BE2C (cell line): ENCODE results near the gene IQSEC1.

ENCODE experiments used
- DNase-seq: peaks from one replicate; pipeline ENCODE4 v3.0.0-alpha.2; 2020
- H3K27me3 ChIP-seq: fragments of 250-450 bp; sonication (Bioruptor Pico); 2 replicates; pipeline ENCODE4 v1.5.1; 2020; ENCODE audit warnings: mild to moderate bottlenecking
- H3K36me3 ChIP-seq: fragments of 250-450 bp; sonication (Bioruptor Pico); 2 replicates; pipeline ENCODE4 v1.5.1; 2020; ENCODE audit warnings: mild to moderate bottlenecking
- H3K4me1 ChIP-seq: fragments of 250-450 bp; sonication (Bioruptor Pico); 2 replicates; pipeline ENCODE4 v1.5.1; 2020
- H3K4me3 ChIP-seq: 2 replicates; pipeline ENCODE4 v1.5.1; 2011; ENCODE audit warnings: low read depth, low read length
- H3K9me3 ChIP-seq: fragments of 250-450 bp; sonication (Bioruptor Pico); 2 replicates; pipeline ENCODE4 v1.5.1; 2020
- TF ChIP-seq, protein P1 (sequence below): IDR thresholded peaks from 2 replicates; pipeline ENCODE4 v1.5.1; 2012; ENCODE audit warnings: mild to moderate bottlenecking, low read depth, low read length

Gene IQSEC1

DNA sequence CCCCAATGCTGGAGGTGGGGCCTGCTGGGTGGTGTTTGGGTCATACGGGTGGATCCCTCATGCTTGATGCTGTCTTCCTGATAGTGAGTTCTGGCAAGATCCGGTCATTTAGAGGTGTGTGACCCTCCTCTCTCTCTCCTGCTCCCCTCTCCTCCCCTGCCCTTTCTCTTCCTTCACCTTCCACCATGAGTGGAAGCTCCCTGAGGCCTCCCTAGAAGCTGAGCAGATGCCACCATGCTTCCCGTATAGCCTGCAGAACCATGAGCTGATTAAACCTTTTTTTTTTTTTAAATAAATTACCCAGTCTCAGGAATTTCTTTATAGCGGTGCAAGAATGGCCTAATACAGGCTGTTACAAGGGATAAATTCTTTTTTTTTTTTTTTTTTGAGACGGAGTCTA lies 36.3 kb upstream of the IQSEC1 start:
- no peaks in the 10 kb centered on the region for H3K9me3 ChIP-seq
- H3K36me3 ChIP-seq = no peaks in the 10 kb centered on the region
- H3K4me1 ChIP-seq = no peaks in the 10 kb centered on the region
- no peaks in the 10 kb centered on the region for H3K27me3 ChIP-seq
- H3K4me3 ChIP-seq = no peak overlapping the region
- DNase-seq = no peak
- TF ChIP-seq, protein P1, sequence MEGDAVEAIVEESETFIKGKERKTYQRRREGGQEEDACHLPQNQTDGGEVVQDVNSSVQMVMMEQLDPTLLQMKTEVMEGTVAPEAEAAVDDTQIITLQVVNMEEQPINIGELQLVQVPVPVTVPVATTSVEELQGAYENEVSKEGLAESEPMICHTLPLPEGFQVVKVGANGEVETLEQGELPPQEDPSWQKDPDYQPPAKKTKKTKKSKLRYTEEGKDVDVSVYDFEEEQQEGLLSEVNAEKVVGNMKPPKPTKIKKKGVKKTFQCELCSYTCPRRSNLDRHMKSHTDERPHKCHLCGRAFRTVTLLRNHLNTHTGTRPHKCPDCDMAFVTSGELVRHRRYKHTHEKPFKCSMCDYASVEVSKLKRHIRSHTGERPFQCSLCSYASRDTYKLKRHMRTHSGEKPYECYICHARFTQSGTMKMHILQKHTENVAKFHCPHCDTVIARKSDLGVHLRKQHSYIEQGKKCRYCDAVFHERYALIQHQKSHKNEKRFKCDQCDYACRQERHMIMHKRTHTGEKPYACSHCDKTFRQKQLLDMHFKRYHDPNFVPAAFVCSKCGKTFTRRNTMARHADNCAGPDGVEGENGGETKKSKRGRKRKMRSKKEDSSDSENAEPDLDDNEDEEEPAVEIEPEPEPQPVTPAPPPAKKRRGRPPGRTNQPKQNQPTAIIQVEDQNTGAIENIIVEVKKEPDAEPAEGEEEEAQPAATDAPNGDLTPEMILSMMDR = no peak

DNA sequence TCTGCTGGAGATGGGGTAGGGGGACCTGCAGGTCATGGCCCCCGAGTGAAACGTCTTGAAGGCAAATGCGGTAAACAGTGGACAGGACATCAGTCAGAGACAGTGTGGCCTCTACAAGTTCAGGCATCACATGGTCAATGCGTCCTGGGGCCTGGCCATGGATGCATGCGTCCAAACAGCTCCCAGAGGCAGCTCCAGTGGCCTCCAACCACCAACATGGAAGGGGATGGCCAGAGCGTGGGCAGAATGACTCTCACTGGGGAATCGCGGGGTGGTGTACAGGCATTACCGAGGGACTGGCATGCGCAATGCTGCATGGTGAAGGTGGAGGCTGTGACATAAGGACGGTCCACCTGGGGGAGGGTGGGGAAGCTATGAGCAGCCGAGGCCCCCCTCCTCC lies 35.6 kb upstream of the IQSEC1 start:
- Histone ChIP-seq H3K36me3 (no peaks in the 10 kb centered on the region), H3K9me3 (no peaks in the 10 kb centered on the region), H3K4me1 (no peaks in the 10 kb centered on the region), H3K27me3 (no peaks in the 10 kb centered on the region), H3K4me3 (no peak overlapping the region)
- DNase-seq = no peak
- TF ChIP-seq, protein P1 = no peak

DNA sequence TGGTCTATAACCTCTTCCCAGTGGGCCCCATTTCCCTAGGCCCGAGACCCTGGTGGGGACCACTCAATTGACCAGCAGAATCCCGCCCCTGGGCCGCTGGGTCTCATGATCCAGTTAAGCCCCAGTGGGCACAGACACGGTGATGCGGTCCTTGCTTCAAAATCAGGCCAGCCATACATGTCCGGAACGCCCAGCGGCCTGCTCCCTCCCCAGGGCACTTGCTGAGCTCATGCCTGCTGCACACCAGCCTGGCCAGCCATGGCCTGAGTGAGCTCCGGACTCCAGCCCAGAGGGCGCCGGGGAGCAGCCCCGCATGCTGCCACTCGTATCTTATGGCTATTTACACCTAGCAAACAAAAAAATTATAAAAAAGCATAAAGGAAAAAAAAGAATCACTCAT lies 34.4 kb upstream of the IQSEC1 start:
- no peaks in the 10 kb centered on the region for H3K4me1 ChIP-seq
- no peaks in the 10 kb centered on the region for H3K9me3 ChIP-seq
- TF ChIP-seq, protein P1 = no peak
- H3K36me3 ChIP-seq = no peaks in the 10 kb centered on the region
- no peak overlapping the region for H3K4me3 ChIP-seq
- no peak for DNase-seq
- no peaks in the 10 kb centered on the region for H3K27me3 ChIP-seq

DNA sequence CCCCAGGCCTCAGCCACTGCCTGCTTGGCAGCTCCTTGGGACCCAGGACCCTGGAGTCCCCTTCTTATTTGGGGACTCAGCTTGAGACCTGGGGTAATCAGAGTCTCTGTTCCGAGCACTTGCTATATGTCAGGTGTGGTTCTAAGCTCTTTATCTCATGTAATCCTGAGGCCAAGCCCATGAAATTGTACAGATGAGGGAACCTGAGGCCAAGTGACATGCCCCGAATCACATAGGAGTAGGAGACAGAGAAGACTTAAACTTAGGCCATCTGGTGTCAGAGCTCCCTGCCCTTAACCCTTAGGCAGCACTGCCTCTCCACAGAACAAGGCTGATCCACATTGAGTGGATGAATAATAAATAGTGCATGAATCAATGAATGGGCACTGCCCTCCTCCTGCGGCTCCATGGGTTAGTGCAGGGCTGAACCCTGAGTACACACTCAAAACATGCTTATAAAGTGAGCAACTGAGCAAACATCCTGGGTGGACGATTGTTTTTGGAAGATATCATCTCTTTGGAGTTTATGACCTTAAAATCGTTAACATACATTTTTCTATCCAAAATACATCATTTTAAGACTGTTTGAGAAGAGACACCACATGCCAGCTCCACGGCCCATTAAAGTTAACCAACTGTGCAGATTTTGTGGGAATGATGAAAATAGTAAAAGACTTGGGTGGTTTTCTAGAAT lies 33.2 kb upstream of the IQSEC1 start:
- no peaks in the 10 kb centered on the region for H3K9me3 ChIP-seq
- no peaks in the 10 kb centered on the region for H3K27me3 ChIP-seq
- H3K4me1 ChIP-seq = no peaks in the 10 kb centered on the region
- DNase-seq = no peak
- H3K4me3 ChIP-seq = no peak overlapping the region
- no peaks in the 10 kb centered on the region for H3K36me3 ChIP-seq
- TF ChIP-seq, protein P1 = no peak

DNA sequence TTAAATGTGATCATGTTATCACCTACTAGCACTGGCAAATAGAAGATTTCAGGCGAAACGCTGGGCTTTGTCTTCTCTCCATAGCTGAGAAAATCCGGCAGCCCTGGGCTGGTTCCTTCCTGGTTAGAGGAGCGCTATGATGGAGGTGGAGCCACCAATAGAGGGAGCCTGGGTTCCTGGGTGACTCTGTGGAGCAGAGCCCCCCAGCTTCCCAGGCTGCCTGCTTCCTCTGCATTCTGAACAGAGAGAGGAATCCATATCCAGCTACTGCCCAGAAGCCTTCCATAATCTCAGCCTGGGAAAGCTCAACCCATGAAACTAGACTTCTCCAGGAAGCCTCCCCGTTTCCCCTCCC lies 32.6 kb upstream of the IQSEC1 start:
- H3K27me3 ChIP-seq = no peaks in the 10 kb centered on the region
- no peak overlapping the region for H3K4me3 ChIP-seq
- H3K4me1 ChIP-seq = no peaks in the 10 kb centered on the region
- TF ChIP-seq, protein P1 = no peak
- H3K36me3 ChIP-seq = no peaks in the 10 kb centered on the region
- DNase-seq = no peak
- H3K9me3 ChIP-seq = no peaks in the 10 kb centered on the region

DNA sequence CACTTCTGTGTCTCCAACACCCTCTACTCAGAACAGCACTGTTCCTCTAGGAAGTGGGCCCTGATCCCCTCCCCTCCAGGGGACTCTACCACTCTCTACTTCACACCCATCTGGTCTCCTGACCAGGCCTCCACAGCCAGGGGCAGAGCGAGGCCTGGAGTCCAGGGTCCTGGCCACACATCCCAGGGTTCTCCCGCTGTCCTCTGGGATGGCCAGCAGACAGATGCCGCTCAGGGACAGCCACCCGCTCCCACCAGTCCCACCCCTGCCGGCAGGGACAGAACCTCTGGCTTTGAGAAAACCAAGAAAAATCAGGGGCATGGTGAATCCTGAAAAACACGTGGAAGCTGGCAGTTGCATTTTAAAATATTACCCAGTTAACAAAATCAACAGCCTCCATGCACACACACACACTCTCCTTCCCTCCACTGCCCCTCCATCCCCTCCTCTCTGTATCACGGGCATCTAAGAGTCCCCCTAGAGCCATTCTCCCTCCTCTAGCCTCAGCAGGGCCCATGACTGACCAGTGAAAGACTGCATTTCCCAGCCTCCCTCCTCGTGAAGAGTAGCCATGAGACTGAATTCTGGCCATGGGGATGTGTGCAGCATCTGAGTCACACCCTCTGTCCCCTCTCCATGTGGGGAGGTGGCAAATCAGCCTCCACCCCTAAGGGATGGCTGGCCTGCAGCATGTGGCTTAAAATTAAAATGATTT lies 32.1 kb upstream of the IQSEC1 start:
- Histone ChIP-seq H3K4me3 (no peak overlapping the region), H3K4me1 (no peaks in the 10 kb centered on the region), H3K9me3 (no peaks in the 10 kb centered on the region), H3K36me3 (no peaks in the 10 kb centered on the region), H3K27me3 (no peaks in the 10 kb centered on the region)
- no peak for DNase-seq
- TF ChIP-seq, protein P1 = no peak
